WTC11 (cell line): ENCODE data around the gene NT5C1B. TPM values are rescaled to one million over a fixed set of nuclear protein-coding genes. Genes with fewer than 3 reads are reported as not detected.

Experiments used
- ATAC-seq: fragments of 200-7000 bp; cut with Tn5 transposase; 2 replicates; pipeline ENCODE4 v1.10.0; 2021; ENCODE audit warnings: mild to moderate bottlenecking, moderate library complexity
- CTCF ChIA-PET: fragments of 300-600 bp; sonication (Branson Sonifier 250); formaldehyde crosslinking; loops from one replicate; lab custom pipeline; 2021; ENCODE audit warnings: antibody characterized with exemption; lab: Charles Lee
- POLR2A ChIA-PET: fragments of 350-600 bp; sonication (Branson Sonifier 250); formaldehyde crosslinking; loops from one replicate; lab custom pipeline; 2021; ENCODE audit warnings: antibody characterized with exemption; lab: Charles Lee
- DNase-seq: peaks from one replicate; pipeline ENCODE4 v3.0.0; 2021; ENCODE audit warnings: low spot score
- H3K27ac Mint-ChIP-seq: 2 replicates; pipeline ENCODE4 v1.8.0; 2021; ENCODE audit warnings: mixed read lengths
- H3K27me3 Mint-ChIP-seq: 2 replicates; pipeline ENCODE4 v1.8.0; 2021; ENCODE audit warnings: low read depth, mild to moderate bottlenecking, moderate library complexity, mixed read lengths
- H3K36me3 Mint-ChIP-seq: 2 replicates; pipeline ENCODE4 v1.8.0; 2021; ENCODE audit warnings: mixed read lengths
- H3K4me1 Mint-ChIP-seq: 2 replicates; pipeline ENCODE4 v1.8.0; 2022; ENCODE audit warnings: mixed read lengths
- H3K4me3 Mint-ChIP-seq: 2 replicates; pipeline ENCODE4 v1.8.0; 2021; ENCODE audit warnings: mild to moderate bottlenecking, moderate library complexity, mixed read lengths
- H3K9me3 Mint-ChIP-seq: 2 replicates; pipeline ENCODE4 v1.8.0; 2021; ENCODE audit warnings: mixed read lengths
- CREB1 ChIP-seq: sonication (generic); formaldehyde crosslinking; IDR thresholded peaks from 2 replicates; pipeline ENCODE4 v1.8.0; 2023; ENCODE audit warnings: mild to moderate bottlenecking, missing genetic modification reagents
- ETV6 ChIP-seq: sonication (generic); formaldehyde crosslinking; IDR thresholded peaks from 2 replicates; pipeline ENCODE4 v1.8.1; 2022; ENCODE audit warnings: mild to moderate bottlenecking, missing genetic modification reagents
- FOXJ3 ChIP-seq: sonication (generic); formaldehyde crosslinking; IDR thresholded peaks from 2 replicates; pipeline ENCODE4 v1.9.0; 2021; ENCODE audit warnings: missing genetic modification reagents, mild to moderate bottlenecking, borderline replicate concordance
- IRF2 ChIP-seq: sonication (generic); formaldehyde crosslinking; IDR thresholded peaks from 2 replicates; pipeline ENCODE4 v1.8.0; 2022; ENCODE audit warnings: low read depth, missing genetic modification reagents, borderline replicate concordance
- MXD4 ChIP-seq: fragments of 250-450 bp; sonication (Bioruptor Pico); IDR thresholded peaks from 2 replicates; pipeline ENCODE4 v1.8.0; 2021; ENCODE audit warnings: mild to moderate bottlenecking, moderate library complexity, borderline replicate concordance
- NFATC4 ChIP-seq: fragments of 250-450 bp; sonication (Bioruptor Pico); IDR thresholded peaks from 2 replicates; pipeline ENCODE4 v1.9.0; 2021; ENCODE audit warnings: mild to moderate bottlenecking
- NFYB ChIP-seq: sonication (generic); formaldehyde crosslinking; conservative IDR thresholded peaks from 2 replicates; pipeline ENCODE4 v1.8.0; 2022; ENCODE audit warnings: low read depth, missing genetic modification reagents
- NR2C2 ChIP-seq: sonication (generic); formaldehyde crosslinking; IDR thresholded peaks from 2 replicates; pipeline ENCODE4 v1.8.0; 2022; ENCODE audit warnings: mild to moderate bottlenecking, missing genetic modification reagents
- SMAD4 ChIP-seq: sonication (generic); formaldehyde crosslinking; IDR thresholded peaks from 2 replicates; pipeline ENCODE4 v1.8.0; 2022; ENCODE audit warnings: mild to moderate bottlenecking, missing genetic modification reagents
- TCF7 ChIP-seq: sonication (generic); formaldehyde crosslinking; IDR thresholded peaks from 2 replicates; pipeline ENCODE4 v1.8.0; 2022; ENCODE audit warnings: mild to moderate bottlenecking, low read depth, missing genetic modification reagents, moderate library complexity
- ZBTB21 ChIP-seq: sonication (generic); formaldehyde crosslinking; IDR thresholded peaks from 2 replicates; pipeline ENCODE4 v1.8.1; 2023; ENCODE audit warnings: mild to moderate bottlenecking, missing genetic modification reagents, borderline replicate concordance
- ZNF423 ChIP-seq: fragments of 250-450 bp; sonication (Bioruptor Pico); IDR thresholded peaks from 2 replicates; pipeline ENCODE4 v2.1.2; 2022; ENCODE audit warnings: mild to moderate bottlenecking, moderate library complexity
- total RNA-seq: library from RNA; stranded (reverse); gene quantifications from 3 replicates; pipeline ENCODE4 v1.2.3, GENCODE V29; 2021
- TF ChIP-seq, protein P1 (sequence below): sonication (generic); formaldehyde crosslinking; conservative IDR thresholded peaks from 2 replicates; pipeline ENCODE4 v1.8.1; 2022; ENCODE audit warnings: mild to moderate bottlenecking, missing genetic modification reagents
- TF ChIP-seq, protein P2 (sequence below): sonication (generic); formaldehyde crosslinking; IDR thresholded peaks from 2 replicates; pipeline ENCODE4 v1.8.1; 2023; ENCODE audit warnings: mild to moderate bottlenecking, missing genetic modification reagents, moderate library complexity
- TF ChIP-seq, protein P3 (sequence below): fragments of 250-450 bp; sonication (Bioruptor Pico); IDR thresholded peaks from 2 replicates; pipeline ENCODE4 v2.1.2; 2022; ENCODE audit warnings: mild to moderate bottlenecking, moderate library complexity
- TF ChIP-seq, protein P4 (sequence below): fragments of 200-600 bp; IDR thresholded peaks from 2 replicates; pipeline ENCODE4 v1.8.0; 2022; ENCODE audit warnings: antibody characterized with exemption
- TF ChIP-seq, protein P5 (sequence below): fragments of 250-450 bp; sonication (Bioruptor Pico); IDR thresholded peaks from 2 replicates; pipeline ENCODE4 v1.8.0; 2021; ENCODE audit warnings: mild to moderate bottlenecking
- TF ChIP-seq, protein P6 (sequence below): fragments of 250-450 bp; sonication (Bioruptor Pico); IDR thresholded peaks from 2 replicates; pipeline ENCODE4 v1.9.0; 2021; ENCODE audit warnings: mild to moderate bottlenecking, borderline replicate concordance
- TF ChIP-seq, protein P7 (sequence below): fragments of 250-450 bp; sonication (Bioruptor Pico); IDR thresholded peaks from 2 replicates; pipeline ENCODE4 v1.9.0; 2021; ENCODE audit warnings: moderate library complexity, mild to moderate bottlenecking, inconsistent platforms, borderline replicate concordance
- TF ChIP-seq, protein P8 (sequence below): sonication (generic); formaldehyde crosslinking; IDR thresholded peaks from 2 replicates; pipeline ENCODE4 v1.8.1; 2023; ENCODE audit warnings: mild to moderate bottlenecking, missing genetic modification reagents, moderate library complexity
- TF ChIP-seq, protein P9 (sequence below): sonication (generic); formaldehyde crosslinking; IDR thresholded peaks from 2 replicates; pipeline ENCODE4 v1.8.1; 2022; ENCODE audit warnings: low read depth, missing genetic modification reagents, borderline replicate concordance

Gene NT5C1B
- total RNA-seq, 1 experiment from 2014 or later: not detected

DNA sequence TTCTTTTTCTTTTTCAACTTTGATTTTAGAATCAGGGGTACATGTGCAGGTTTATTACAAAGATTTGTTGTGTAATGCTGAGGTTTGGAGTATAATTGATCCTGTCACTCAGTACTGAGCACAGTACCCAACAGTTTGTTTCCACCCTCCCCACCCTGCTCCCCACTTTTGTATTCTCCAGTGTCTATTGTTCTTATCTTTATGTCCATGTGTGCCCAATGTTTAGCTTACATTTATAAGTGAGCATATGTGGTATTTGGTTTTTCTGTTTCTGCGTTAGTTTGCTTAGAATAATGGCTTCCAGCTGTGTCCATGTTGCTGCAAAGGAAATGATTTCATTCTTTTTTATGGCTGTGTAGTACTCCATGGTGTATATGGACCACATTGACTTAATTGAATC, 72.0 kb downstream of the NT5C1B start (continued):
- TF ChIP-seq, protein P1, sequence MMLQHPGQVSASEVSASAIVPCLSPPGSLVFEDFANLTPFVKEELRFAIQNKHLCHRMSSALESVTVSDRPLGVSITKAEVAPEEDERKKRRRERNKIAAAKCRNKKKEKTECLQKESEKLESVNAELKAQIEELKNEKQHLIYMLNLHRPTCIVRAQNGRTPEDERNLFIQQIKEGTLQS (CRISPR knock-in tag): no peak
- TF ChIP-seq, protein P2, sequence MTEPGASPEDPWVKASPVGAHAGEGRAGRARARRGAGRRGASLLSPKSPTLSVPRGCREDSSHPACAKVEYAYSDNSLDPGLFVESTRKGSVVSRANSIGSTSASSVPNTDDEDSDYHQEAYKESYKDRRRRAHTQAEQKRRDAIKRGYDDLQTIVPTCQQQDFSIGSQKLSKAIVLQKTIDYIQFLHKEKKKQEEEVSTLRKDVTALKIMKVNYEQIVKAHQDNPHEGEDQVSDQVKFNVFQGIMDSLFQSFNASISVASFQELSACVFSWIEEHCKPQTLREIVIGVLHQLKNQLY (CRISPR knock-in tag): no peak
- TF ChIP-seq, all 79 proteins: peak for 0

DNA sequence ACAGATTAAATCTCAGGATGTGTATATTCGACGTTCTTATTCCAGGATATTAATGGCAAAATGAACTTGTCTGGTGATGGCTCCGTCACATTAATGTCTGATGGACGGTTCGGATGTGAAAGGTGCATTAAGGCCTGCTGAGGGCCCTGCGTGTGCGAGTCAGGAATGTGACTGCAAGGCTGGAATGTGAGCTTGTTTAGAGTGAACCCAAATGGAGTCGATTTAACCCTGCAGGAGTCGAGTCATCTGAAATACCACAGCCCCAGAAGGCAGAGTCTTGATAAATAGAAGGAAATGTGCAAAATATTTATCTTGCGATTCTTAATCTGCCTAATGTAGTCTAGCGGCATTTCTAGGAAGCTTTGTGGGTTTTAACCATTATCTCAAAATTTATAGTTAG, 73.3 kb downstream of the NT5C1B start:
- no peak for DNase-seq
- CTCF ChIA-PET: no interaction called here
- POLR2A ChIA-PET: interaction anchor here (1.2 kb wide), 1 partner anchor 43 kb away, joined by 3 read pairs; no protein-coding TSS in a partner anchor
- peak; percentile 49 for ATAC-seq
- H3K9me3 Mint-ChIP-seq: 0 out of 2 replicates have a peak, but pooled peaks cover under 1% of the 10 kb centered on the region
- H3K4me3 Mint-ChIP-seq: no peak overlapping the region
- H3K4me1 Mint-ChIP-seq: peaks cover 9% of the 10 kb centered on the region
- no peaks in the 10 kb centered on the region for H3K27me3 Mint-ChIP-seq
- H3K36me3 Mint-ChIP-seq: no peaks in the 10 kb centered on the region
- peak overlapping the region; percentile 69; the same call in 1 of the 2 replicates for H3K27ac Mint-ChIP-seq
- no peak for TF ChIP-seq IRF2 (CRISPR knock-in tag)
- TF ChIP-seq MXD4 (CRISPR knock-in tag): no peak
- no peak for TF ChIP-seq ZBTB21
- no peak for TF ChIP-seq SMAD4
- TF ChIP-seq NFYB (CRISPR knock-in tag): no peak
- TF ChIP-seq, protein P3, sequence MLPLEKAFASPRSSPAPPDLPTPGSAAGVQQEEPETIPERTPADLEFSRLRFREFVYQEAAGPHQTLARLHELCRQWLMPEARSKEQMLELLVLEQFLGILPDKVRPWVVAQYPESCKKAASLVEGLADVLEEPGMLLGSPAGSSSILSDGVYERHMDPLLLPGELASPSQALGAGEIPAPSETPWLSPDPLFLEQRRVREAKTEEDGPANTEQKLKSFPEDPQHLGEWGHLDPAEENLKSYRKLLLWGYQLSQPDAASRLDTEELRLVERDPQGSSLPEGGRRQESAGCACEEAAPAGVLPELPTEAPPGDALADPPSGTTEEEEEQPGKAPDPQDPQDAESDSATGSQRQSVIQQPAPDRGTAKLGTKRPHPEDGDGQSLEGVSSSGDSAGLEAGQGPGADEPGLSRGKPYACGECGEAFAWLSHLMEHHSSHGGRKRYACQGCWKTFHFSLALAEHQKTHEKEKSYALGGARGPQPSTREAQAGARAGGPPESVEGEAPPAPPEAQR (CRISPR knock-in tag): no peak
- no peak for TF ChIP-seq FOXJ3 (CRISPR knock-in tag)
- TF ChIP-seq NFATC4 (CRISPR knock-in tag): no peak
- TF ChIP-seq ETV6 (CRISPR knock-in tag): no peak
- TF ChIP-seq, protein P4, sequence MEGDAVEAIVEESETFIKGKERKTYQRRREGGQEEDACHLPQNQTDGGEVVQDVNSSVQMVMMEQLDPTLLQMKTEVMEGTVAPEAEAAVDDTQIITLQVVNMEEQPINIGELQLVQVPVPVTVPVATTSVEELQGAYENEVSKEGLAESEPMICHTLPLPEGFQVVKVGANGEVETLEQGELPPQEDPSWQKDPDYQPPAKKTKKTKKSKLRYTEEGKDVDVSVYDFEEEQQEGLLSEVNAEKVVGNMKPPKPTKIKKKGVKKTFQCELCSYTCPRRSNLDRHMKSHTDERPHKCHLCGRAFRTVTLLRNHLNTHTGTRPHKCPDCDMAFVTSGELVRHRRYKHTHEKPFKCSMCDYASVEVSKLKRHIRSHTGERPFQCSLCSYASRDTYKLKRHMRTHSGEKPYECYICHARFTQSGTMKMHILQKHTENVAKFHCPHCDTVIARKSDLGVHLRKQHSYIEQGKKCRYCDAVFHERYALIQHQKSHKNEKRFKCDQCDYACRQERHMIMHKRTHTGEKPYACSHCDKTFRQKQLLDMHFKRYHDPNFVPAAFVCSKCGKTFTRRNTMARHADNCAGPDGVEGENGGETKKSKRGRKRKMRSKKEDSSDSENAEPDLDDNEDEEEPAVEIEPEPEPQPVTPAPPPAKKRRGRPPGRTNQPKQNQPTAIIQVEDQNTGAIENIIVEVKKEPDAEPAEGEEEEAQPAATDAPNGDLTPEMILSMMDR: no peak
- TF ChIP-seq, protein P5, sequence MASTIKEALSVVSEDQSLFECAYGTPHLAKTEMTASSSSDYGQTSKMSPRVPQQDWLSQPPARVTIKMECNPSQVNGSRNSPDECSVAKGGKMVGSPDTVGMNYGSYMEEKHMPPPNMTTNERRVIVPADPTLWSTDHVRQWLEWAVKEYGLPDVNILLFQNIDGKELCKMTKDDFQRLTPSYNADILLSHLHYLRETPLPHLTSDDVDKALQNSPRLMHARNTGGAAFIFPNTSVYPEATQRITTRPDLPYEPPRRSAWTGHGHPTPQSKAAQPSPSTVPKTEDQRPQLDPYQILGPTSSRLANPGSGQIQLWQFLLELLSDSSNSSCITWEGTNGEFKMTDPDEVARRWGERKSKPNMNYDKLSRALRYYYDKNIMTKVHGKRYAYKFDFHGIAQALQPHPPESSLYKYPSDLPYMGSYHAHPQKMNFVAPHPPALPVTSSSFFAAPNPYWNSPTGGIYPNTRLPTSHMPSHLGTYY (CRISPR knock-in tag): no peak
- no peak for TF ChIP-seq TCF7
- TF ChIP-seq, protein P6, sequence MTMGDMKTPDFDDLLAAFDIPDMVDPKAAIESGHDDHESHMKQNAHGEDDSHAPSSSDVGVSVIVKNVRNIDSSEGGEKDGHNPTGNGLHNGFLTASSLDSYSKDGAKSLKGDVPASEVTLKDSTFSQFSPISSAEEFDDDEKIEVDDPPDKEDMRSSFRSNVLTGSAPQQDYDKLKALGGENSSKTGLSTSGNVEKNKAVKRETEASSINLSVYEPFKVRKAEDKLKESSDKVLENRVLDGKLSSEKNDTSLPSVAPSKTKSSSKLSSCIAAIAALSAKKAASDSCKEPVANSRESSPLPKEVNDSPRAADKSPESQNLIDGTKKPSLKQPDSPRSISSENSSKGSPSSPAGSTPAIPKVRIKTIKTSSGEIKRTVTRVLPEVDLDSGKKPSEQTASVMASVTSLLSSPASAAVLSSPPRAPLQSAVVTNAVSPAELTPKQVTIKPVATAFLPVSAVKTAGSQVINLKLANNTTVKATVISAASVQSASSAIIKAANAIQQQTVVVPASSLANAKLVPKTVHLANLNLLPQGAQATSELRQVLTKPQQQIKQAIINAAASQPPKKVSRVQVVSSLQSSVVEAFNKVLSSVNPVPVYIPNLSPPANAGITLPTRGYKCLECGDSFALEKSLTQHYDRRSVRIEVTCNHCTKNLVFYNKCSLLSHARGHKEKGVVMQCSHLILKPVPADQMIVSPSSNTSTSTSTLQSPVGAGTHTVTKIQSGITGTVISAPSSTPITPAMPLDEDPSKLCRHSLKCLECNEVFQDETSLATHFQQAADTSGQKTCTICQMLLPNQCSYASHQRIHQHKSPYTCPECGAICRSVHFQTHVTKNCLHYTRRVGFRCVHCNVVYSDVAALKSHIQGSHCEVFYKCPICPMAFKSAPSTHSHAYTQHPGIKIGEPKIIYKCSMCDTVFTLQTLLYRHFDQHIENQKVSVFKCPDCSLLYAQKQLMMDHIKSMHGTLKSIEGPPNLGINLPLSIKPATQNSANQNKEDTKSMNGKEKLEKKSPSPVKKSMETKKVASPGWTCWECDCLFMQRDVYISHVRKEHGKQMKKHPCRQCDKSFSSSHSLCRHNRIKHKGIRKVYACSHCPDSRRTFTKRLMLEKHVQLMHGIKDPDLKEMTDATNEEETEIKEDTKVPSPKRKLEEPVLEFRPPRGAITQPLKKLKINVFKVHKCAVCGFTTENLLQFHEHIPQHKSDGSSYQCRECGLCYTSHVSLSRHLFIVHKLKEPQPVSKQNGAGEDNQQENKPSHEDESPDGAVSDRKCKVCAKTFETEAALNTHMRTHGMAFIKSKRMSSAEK (CRISPR knock-in tag): no peak
- TF ChIP-seq, protein P7, sequence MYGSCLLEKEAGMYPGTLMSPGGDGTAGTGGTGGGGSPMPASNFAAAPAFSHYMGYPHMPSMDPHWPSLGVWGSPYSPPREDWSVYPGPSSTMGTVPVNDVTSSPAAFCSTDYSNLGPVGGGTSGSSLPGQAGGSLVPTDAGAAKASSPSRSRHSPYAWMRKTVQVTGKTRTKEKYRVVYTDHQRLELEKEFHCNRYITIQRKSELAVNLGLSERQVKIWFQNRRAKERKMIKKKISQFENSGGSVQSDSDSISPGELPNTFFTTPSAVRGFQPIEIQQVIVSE (CRISPR knock-in tag): no peak
- TF ChIP-seq ZNF423 (CRISPR knock-in tag): no peak
- TF ChIP-seq, protein P8, sequence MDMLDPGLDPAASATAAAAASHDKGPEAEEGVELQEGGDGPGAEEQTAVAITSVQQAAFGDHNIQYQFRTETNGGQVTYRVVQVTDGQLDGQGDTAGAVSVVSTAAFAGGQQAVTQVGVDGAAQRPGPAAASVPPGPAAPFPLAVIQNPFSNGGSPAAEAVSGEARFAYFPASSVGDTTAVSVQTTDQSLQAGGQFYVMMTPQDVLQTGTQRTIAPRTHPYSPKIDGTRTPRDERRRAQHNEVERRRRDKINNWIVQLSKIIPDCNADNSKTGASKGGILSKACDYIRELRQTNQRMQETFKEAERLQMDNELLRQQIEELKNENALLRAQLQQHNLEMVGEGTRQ (CRISPR knock-in tag): no peak
- TF ChIP-seq CREB1 (CRISPR knock-in tag): no peak
- no peak for TF ChIP-seq NR2C2 (CRISPR knock-in tag)
- TF ChIP-seq, protein P9, sequence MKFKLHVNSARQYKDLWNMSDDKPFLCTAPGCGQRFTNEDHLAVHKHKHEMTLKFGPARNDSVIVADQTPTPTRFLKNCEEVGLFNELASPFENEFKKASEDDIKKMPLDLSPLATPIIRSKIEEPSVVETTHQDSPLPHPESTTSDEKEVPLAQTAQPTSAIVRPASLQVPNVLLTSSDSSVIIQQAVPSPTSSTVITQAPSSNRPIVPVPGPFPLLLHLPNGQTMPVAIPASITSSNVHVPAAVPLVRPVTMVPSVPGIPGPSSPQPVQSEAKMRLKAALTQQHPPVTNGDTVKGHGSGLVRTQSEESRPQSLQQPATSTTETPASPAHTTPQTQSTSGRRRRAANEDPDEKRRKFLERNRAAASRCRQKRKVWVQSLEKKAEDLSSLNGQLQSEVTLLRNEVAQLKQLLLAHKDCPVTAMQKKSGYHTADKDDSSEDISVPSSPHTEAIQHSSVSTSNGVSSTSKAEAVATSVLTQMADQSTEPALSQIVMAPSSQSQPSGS: no peak
